Right cardiac atrium (tissue), 5 donors: Measurements from ENCODE around the gene MEI1. TPM values are rescaled to one million over a fixed set of nuclear protein-coding genes. Genes with fewer than 3 reads are reported as not detected.
A peak's percentile ranks its signal among the peaks of the same experiment; 100 is the strongest.
"Not testable (repeated sequence)": the region's sequence is repeated elsewhere in the genome, so short reads cannot be mapped to it uniquely, and the experiment has no call there.

Experiments
- ATAC-seq, 2 donors: fragments of 200-7000 bp; cut with Tn5 transposase; one replicate each; pipeline versions ENCODE4 v1.8.0 to v1.9.1; 2020; ENCODE audit warnings: moderate library complexity in 2 of 2, mild to moderate bottlenecking in 1 of 2
- DNase-seq, 3 donors: peaks; one replicate each; pipeline ENCODE4 v3.0.0-alpha.2; 2020
- H3K27ac ChIP-seq: one replicate; pipeline ENCODE4 v1.5.1; 2013; ENCODE audit warnings: mild to moderate bottlenecking, low read length, control low read depth, moderate library complexity
- H3K27me3 ChIP-seq: one replicate; pipeline ENCODE4 v1.6.1; 2013; ENCODE audit not compliant: control insufficient read depth, insufficient read depth
- H3K4me1 ChIP-seq: one replicate; pipeline ENCODE4 v1.6.1; 2013; ENCODE audit warnings: low read length; ENCODE audit not compliant: control insufficient read depth, insufficient read depth
- H3K4me3 ChIP-seq: one replicate; pipeline ENCODE4 v1.5.1; 2013; ENCODE audit warnings: low read length, control low read depth
- H3K9me3 ChIP-seq: one replicate; pipeline ENCODE4 v1.6.1; 2013; ENCODE audit warnings: low read length; ENCODE audit not compliant: control insufficient read depth
- WGBS: extraction: QIAGEN DNeasy Blood & Tissue Kit; methylation state at CpG from one replicate; pipeline ENCODE4 v1.1.7; 2013; 5-methylcytosine and 5-hydroxymethylcytosine counted together
- intact Hi-C, 4 donors: fragments of 100-400 bp; cut with DNase I; formaldehyde crosslinking; loops; one replicate each; pipeline versions ENCODE4 v1.11.0 to v1.14.0; 2022 to 2023
- polyA plus RNA-seq: library from polyadenylated mRNA; stranded (reverse); fragments of 200-250 nt; gene quantifications from one replicate; pipeline ENCODE4 v1.2.3, GENCODE V29; 2013
- total RNA-seq, 4 donors: library from RNA; stranded (reverse); fragmentation: NEBNext Ultra II Directional; extraction: Animal tissue kit (Norgen Biotek cat#: 25700); gene quantifications; one replicate each; pipeline ENCODE4 v1.2.1, GENCODE V29; 2021
- donor health status: healthy with polysubstance abuse.
- donor health status: DM: no; HTN: yes; CAD: no.
- donor health status: DM: no; HTN: no; CAD: no.
- donor health status: DM: no; HTN: yes; CAD: no; lungs with severe emphysema.
- donor health status: DM: yes; HTN: yes; CAD: no.

The MEI1 gene
- total and polyA plus RNA-seq, 5 donors, result 0.34 to 1.3 (median 0.94) TPM

- Histone ChIP-seq H3K4me1 (no peaks in the 10 kb centered on the region), H3K9me3 (no peaks in the 10 kb centered on the region), H3K27me3 (no peaks in the 10 kb centered on the region), H3K4me3 (peak overlapping the region; percentile 33), H3K27ac (peak overlapping the region; percentile 37)
- ATAC-seq (peak; percentile 78 to 85), DNase-seq (peak; percentile 92 to 98 (median 96))
- intact Hi-C loops, result loop anchor here in 3 of 4 donors (2.0 to 5.0 kb wide), 3 partner anchors 244 to 246 kb away; no protein-coding TSS in a partner anchor
- WGBS, result 24% methylated on average over 12 of the region's 12 CpGs
Measured at GRCh38 chr22:41697126-41697775, 2.1 kb upstream of the MEI1 start.

- intact Hi-C loops, result no loop called here
- 95% methylated on average over 16 of the region's 16 CpGs for WGBS
- Histone ChIP-seq H3K27me3 (no peaks in the 10 kb centered on the region), H3K4me3 (no peak overlapping the region), H3K9me3 (no peaks in the 10 kb centered on the region), H3K4me1 (no peaks in the 10 kb centered on the region), H3K27ac (no peak overlapping the region)
- DNase-seq, result no peak
- ATAC-seq, result no peak
Measured at GRCh38 chr22:41700108-41700364, 733 bp downstream of the MEI1 start.

DNA sequence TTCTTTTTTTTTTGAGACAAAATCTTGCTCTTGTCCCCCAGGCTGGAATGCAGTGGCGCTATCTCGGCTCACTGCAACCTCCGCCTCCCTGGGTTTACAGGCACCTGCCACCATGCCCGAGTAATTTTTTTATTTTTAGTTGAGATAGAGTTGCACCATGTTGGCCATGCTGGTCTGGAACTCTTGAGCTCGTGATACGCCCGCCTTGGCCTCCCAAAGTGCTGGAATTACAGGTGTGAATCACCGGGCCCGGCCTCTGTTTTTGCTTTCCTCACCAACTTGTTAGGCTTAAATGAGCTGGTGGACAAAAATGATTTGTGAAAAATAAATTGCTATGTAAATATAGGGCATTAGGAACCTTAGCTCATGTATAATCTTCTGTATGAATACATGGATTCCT lies 3.5 kb downstream of the MEI1 start:
- intact Hi-C loops, result no loop called here
- WGBS, result 90% methylated on average over 9 of the region's 9 CpGs
- ATAC-seq (no peak), DNase-seq (no peak)
- Histone ChIP-seq H3K9me3 (no peaks in the 10 kb centered on the region), H3K4me3 (no peak overlapping the region), H3K27me3 (no peaks in the 10 kb centered on the region), H3K4me1 (no peaks in the 10 kb centered on the region), H3K27ac (no peak overlapping the region)

DNA sequence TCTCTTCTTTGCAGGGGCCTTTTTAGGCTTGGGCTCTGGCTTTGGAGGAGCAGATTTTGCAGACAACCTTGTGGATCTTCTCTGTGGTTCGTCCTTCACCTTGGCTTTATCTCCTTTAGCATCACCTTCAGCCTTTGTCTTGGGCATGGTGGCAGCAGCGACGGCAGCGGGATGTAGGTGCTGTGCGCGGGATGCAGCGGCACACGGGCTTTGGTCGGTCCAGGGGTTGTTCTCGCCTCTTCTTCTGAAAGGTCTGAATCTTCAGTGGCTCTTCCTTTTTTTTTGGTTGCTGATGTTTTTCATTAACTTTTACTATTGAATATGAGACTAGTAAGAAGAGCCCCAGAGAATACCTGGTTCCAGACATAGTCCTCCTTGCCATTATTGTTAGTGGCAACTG lies 10.0 kb downstream of the MEI1 start:
- H3K9me3 ChIP-seq, result no peaks in the 10 kb centered on the region
- DNase-seq (no peak), ATAC-seq (no peak)
- H3K27me3 ChIP-seq, result no peaks in the 10 kb centered on the region
- no peak overlapping the region for H3K4me3 ChIP-seq
- no peaks in the 10 kb centered on the region for H3K4me1 ChIP-seq
- intact Hi-C loops, result no loop called here
- no peak overlapping the region for H3K27ac ChIP-seq
- WGBS, result 90% methylated on average over 10 of the region's 10 CpGs

- no peaks in the 10 kb centered on the region for H3K4me1 ChIP-seq
- DNase-seq (no peak), ATAC-seq (no peak)
- intact Hi-C loops, result no loop called here
- no peaks in the 10 kb centered on the region for H3K27me3 ChIP-seq
- WGBS, result 95% methylated on average over 9 of the region's 9 CpGs
- H3K9me3 ChIP-seq, result no peaks in the 10 kb centered on the region
- no peak overlapping the region for H3K4me3 ChIP-seq
- no peak overlapping the region for H3K27ac ChIP-seq
Measured at GRCh38 chr22:41713004-41713403, 13.7 kb downstream of the MEI1 start.

GRCh38 chr22:41722496-41722895 lies 23.2 kb downstream of the MEI1 start:
- ATAC-seq, result no peak
- no peaks in the 10 kb centered on the region for H3K4me1 ChIP-seq
- WGBS, result 69% methylated on average over 1 of the region's 1 CpG
- H3K27me3 ChIP-seq, result no peaks in the 10 kb centered on the region
- no peak overlapping the region for H3K27ac ChIP-seq
- no peak overlapping the region for H3K4me3 ChIP-seq
- intact Hi-C loops, result no loop called here
- no peak for DNase-seq
- H3K9me3 ChIP-seq, result no peaks in the 10 kb centered on the region

DNA sequence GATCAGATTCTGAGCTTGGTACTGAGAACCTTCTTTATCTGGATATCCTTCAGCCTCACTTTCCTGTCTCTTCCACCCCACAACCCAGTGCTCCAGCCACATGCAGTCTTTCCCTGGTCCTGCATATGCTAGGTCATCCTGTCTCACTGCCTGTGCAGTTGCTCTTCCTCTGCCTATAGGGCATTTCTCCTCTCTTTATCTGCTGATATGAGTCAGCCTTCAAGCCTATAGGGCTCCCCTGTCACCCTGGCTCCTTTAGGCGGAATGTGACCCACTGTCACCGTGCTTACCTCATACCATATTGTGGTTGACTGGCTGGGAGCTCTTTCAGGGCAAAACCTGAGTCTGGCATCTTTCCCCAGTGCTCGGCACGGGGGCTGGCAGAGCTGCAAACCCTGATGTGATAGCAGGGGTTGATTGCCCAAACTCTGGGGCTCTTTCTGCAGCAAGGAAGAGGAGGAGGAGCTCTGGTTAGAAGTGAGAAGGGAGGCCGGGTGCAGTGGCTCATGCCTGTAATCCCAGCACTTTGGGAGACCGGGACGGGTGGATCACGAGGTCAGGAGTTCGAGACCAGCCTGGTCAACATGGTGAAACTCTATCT lies 26.3 kb downstream of the MEI1 start:
- no peaks in the 10 kb centered on the region for H3K4me1 ChIP-seq
- intact Hi-C loops, result no loop called here
- 73% methylated on average over 9 of the region's 9 CpGs for WGBS
- H3K9me3 ChIP-seq, result no peaks in the 10 kb centered on the region
- no peak for DNase-seq
- no peak overlapping the region for H3K4me3 ChIP-seq
- no peak for ATAC-seq
- no peak overlapping the region for H3K27ac ChIP-seq
- no peaks in the 10 kb centered on the region for H3K27me3 ChIP-seq

DNA sequence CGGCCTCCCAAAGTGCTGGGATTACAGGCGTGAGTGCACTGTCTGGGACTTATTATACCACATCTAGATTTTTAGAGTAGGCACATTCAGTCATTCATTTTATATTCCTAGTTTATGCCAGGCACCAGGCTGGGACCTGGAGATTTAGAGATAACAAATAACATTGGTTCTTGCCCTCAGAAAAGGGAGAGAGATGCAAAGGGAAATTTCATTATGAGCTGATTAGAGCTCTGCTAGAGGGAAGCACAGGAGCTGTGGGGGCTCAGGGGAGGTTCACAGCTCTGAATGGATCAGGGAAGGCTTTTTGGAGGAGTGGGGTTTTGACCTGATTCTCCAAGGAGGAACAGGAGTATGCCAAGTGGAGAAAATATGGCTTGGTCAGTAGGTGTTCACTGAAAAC lies 32.3 kb downstream of the MEI1 start:
- Histone ChIP-seq H3K4me3 (no peak overlapping the region), H3K27ac (no peak overlapping the region), H3K27me3 (no peaks in the 10 kb centered on the region), H3K4me1 (no peaks in the 10 kb centered on the region), H3K9me3 (no peaks in the 10 kb centered on the region)
- 89% methylated on average over 2 of the region's 2 CpGs for WGBS
- intact Hi-C loops, result loop anchor here in 1 of 4 donors (10.0 kb wide), 1 partner anchor 57 kb away; no protein-coding TSS in a partner anchor
- DNase-seq, result no peak
- no peak for ATAC-seq

DNA sequence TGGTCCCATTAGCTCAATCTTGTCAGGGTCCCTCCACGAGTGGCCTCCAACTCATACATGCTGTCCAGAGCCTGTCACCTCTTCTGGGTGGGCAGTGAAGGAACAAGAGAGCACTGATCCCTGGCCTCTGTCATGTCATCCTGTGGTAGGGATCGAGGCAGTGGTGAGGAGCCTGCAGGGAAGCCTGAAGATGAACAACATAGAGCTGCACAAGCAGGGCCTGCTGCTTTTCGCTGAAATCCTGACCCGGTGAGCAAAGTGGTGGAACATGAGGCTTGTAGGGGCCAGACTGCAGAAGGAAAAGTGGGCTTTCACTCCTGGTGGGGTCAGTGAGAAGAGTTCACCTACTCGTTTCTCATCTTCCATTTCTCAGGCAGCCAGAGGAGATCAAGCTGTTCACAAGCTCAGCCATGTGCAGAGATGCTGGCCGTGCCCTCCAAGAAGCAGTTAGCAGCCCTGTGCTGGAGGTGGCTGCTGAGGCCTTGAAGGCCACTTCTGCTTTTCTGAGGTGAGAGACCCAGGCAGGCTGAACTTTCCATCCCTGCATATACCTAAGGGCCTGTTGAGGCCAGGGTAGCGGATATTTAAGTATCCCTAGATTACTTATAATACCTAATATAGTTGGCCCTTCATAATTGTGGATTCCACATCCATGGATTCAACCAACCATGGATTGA lies 32.9 kb downstream of the MEI1 start:
- H3K4me1 ChIP-seq, result no peaks in the 10 kb centered on the region
- intact Hi-C loops, result loop anchor here in 1 of 4 donors (10.0 kb wide), 1 partner anchor 57 kb away; no protein-coding TSS in a partner anchor
- no peak overlapping the region for H3K4me3 ChIP-seq
- no peaks in the 10 kb centered on the region for H3K27me3 ChIP-seq
- no peaks in the 10 kb centered on the region for H3K9me3 ChIP-seq
- ATAC-seq (no peak), DNase-seq (no peak)
- 84% methylated on average over 7 of the region's 7 CpGs for WGBS
- H3K27ac ChIP-seq, result no peak overlapping the region

GRCh38 chr22:41733241-41733640 lies 33.9 kb downstream of the MEI1 start:
- not testable (repeated sequence) for H3K27me3 ChIP-seq, ATAC-seq, H3K9me3 ChIP-seq, H3K4me1 ChIP-seq, H3K27ac ChIP-seq, DNase-seq, H3K4me3 ChIP-seq
- intact Hi-C loops, result loop anchor here in 1 of 4 donors (10.0 kb wide), 1 partner anchor 58 kb away; no protein-coding TSS in a partner anchor
- WGBS, result 98% methylated on average over 4 of the region's 4 CpGs

- ATAC-seq (no peak), DNase-seq (no peak)
- Histone ChIP-seq H3K9me3 (no peaks in the 10 kb centered on the region), H3K27me3 (no peaks in the 10 kb centered on the region), H3K4me3 (no peak overlapping the region), H3K4me1 (no peaks in the 10 kb centered on the region), H3K27ac (no peak overlapping the region)
- 89% methylated on average over 3 of the region's 3 CpGs for WGBS
- intact Hi-C loops, result loop anchor here in 1 of 4 donors (10.0 kb wide), 1 partner anchor 65 kb away; no protein-coding TSS in a partner anchor
Measured at GRCh38 chr22:41739576-41739975, 40.3 kb downstream of the MEI1 start.
